ENCODE results near the gene ZNF174. TPM values are rescaled to one million over a fixed set of nuclear protein-coding genes. Genes with fewer than 3 reads are reported as not detected.
A peak's percentile ranks its signal among the peaks of the same experiment; 100 is the strongest.

The ZNF174 gene
- 5.0 and 7.1 TPM in 2 replicates for total RNA-seq

DNA sequence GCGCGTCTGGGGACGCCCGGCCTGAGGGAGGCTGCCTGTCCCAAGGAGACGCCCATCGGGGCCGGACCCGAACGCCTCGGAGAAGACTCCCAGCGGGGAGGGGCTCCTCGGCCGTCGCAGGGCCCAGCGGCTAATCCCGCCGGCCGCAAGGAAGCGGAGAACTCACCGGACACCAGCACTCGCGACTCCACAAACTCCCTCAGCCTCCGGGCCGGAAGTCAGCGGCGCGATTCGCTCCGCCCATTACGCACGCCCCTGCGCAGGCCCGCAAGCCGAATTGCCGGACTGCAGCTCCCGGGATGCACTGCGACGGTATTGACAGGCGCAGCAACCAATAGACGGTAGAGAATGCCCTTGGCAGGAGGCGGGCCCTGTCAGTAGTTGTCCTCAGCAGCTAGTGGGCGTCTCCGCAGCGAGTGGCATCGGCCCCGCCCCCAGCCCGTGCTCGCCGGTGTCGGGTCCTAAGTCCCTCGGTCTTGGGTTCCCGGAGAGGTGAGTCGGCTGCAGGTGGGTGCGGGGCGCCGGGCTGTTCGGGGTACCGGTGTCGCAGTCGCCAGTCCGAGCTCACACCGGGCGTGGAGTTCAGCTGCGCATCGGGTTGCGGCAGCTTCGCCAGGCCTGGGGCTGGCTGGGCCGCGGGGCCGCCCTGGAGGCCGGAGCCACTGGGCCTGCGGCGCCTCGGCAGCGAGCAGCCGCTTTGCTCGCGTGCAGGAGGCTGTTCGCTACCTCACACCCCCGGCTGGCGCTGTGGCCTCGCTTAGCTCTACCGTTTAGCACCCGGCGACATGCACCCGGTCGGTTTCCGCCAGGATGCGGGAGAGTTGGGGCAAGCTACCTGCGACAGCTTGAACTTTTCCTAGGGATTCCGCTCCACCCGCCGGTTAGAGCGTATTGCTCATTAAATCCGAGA lies at the start of gene ZNF174, which contains the start of gene ZSCAN32:
ZNF174 (plus strand) TSS at position 437 of the 910 bp plus-strand sequence. CDS start 790 bp downstream, outside the sequence.
ZSCAN32 (minus strand) TSS at position 226 of the 910 bp plus-strand sequence. CDS start 3,447 bp downstream, outside the sequence.
- peak; percentile 98 to 100 for DNase-seq (ENCODE audit: low read depth in 2 of 2)

DNA sequence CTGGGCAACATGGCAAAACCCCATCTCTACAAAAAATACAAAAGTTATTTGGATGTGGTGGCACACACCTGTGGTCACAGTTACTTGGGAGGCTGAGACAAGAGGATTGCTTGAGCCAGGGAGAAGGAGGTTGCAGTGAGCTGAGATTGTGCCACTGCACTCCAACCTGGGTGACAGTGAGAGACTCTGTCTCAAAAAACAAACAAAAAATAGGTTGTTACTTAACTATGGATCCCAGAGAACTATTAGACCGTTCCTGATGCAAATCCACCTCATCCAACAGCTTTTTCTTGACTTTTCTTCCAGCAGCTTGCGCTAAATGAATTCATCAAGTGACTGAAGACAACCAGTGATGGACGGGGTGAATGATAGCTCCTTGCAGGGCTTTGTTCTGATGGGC lies 45.4 kb upstream of the ZNF174 start, which contains the start of gene OR2C1:
OR2C1 (plus strand) TSS at position 301 of the 400 bp plus-strand sequence; CDS start at position 353, 52 bp downstream.
- no peak for DNase-seq (ENCODE audit: low read depth in 2 of 2)

GRCh38 chr16:3356118-3356517 lies 44.9 kb upstream of the ZNF174 start:
- no peak for DNase-seq (ENCODE audit: low read depth in 2 of 2)

- no peak for DNase-seq (ENCODE audit: low read depth in 2 of 2)
These were observed 42.1 kb upstream of the ZNF174 start for GRCh38 chr16:3358871-3359270.

DNA sequence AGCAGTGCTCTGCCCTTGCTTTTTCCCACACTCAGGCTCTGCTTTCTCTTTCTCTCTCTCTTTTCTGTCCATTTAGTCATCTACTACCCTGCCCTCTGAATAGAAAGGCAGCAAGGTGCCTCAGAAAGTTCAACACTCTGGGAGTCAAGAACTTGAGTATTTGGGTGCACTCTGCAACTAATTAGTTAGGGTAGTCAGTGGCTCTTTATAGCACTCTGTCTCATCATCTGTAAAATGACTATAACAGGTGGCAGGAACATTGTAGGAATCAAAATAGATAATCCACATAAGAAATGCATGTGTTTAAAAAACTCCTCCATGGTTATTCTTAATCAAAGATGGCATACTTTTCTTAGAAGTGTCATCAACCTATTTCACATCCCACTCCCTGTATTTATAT lies 38.1 kb upstream of the ZNF174 start:
- no peak for DNase-seq (ENCODE audit: low read depth in 2 of 2)

DNA sequence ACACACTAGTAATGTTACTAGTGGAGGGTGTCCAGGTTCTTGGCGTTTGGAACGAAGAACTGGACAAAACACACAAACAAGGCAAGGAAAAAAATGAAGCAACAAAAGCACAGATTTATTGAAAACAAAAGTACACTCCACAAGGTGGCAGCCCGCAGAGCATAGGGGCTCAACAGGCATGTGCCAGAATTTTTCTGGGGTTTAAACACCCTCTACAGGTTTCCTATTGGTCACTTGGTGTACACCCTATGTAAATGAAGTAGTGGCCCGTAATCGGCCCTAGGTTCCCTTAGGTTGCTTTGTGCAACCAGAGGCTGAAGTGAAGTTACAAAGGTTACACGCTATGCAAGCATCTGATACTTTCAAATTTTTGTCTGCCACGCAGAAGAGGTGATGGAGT lies 37.2 kb upstream of the ZNF174 start:
- DNase-seq (ENCODE audit: low read depth in 2 of 2) = peak in 1 of 2 donors; percentile 12

- DNase-seq (ENCODE audit: low read depth in 2 of 2) = peak; percentile 86 to 89
These were observed 36.1 kb upstream of the ZNF174 start for GRCh38 chr16:3364774-3365427.

DNA sequence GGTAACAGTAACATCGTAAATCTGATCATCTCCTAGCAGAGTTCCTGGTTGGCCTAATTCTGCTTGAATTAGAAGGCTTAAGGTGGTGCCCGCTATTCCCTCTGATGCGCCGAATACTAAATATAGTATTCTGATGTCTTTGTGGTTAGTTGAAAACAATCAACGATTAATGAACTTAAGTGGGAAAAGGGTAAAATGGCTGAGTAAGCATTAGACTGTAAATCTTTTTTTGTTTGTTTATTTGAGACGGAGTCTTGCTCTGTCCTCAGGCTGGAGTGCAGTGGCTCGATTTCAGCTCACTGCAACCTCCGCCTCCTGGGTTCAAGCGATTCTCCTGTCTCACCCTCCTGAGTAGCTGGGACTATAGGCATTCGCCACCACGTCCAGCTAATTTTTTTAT lies 31.9 kb upstream of the ZNF174 start:
- no peak for DNase-seq (ENCODE audit: low read depth in 2 of 2)

DNA sequence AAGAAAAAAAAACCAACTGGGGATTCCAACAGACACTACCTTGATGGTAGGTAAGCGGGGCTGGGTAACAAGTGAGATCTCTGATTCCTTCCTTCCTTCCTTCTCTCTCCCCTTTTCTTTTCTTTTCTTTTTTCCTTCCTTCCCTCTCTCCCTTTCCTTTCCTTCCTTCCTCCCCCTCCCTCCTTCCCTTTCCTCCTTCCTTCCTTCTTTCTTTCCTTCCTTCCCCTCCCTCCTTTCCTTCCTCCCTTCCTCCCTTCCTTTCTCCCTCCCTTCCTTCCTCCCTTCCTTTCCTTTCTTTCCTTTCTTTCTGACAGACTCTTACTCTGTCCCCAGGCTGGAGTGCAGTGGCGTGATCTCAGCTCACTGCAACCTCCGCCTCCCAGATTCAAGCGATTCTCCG lies 25.3 kb upstream of the ZNF174 start:
- no peak for DNase-seq (ENCODE audit: low read depth in 2 of 2)

- DNase-seq (ENCODE audit: low read depth in 2 of 2) = no peak
These were observed 23.1 kb upstream of the ZNF174 start for GRCh38 chr16:3377917-3378316.

GRCh38 chr16:3383045-3383448 lies 18.0 kb upstream of the ZNF174 start:
- no peak for DNase-seq (ENCODE audit: low read depth in 2 of 2)

GRCh38 chr16:3388325-3388724 lies 12.7 kb upstream of the ZNF174 start:
- no peak for DNase-seq (ENCODE audit: low read depth in 2 of 2)

DNA sequence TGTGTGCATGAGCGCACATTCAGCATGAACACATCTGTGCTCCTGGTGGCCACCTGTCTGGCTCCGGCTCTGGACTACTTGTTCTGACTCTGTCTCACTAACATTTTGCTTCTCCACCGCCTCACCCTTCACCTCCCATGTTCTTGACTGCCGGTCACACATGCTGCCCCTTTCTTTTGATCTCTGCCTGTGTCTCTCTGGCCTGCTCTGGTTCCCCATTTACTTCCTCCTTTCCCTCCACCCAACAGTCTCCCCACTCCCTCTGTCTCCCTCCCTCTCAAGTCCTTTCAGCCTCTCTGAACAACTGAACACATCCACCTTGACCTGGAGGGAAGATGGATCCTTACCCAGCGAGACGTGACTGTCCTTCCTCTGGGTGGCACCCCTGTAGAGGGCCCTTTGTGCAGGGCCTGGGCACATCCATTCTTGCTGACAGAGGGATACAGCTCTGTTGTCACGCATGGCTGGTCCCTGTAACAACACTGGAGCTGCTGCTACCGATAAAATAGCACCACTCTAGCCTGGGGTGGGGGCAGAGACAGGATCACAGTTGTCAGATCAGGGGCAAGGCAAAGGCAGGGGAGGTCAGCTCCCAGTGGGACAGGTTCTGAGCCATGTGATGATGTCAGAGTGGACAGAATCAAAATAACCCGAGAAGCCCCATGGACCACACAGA lies 11.2 kb upstream of the ZNF174 start:
- DNase-seq (ENCODE audit: low read depth in 2 of 2) = no peak

DNA sequence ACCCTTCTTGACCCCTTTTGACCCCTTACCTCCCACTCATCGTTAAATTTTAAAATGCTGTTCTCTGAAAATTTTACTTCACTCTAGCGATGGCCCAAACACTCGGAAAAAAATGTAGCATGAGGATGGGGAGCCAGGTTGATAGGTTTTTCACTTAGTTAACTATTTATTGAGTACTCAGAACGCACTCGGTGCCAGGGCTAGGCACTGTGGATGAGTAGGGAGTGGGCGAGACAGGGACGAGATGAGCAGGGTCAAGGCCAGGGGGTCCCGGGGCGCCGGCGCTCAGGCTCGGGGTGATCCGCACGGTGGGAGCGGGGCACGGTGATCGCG lies 603 bp upstream of the ZNF174 start:
- DNase-seq (ENCODE audit: low read depth in 2 of 2) = no peak

- DNase-seq (ENCODE audit: low read depth in 2 of 2) = no peak
These were observed 843 bp downstream of the ZNF174 start for GRCh38 chr16:3401719-3402397.

- DNase-seq (ENCODE audit: low read depth in 2 of 2) = no peak
These were observed 7.7 kb downstream of the ZNF174 start for GRCh38 chr16:3408561-3409197.

DNA sequence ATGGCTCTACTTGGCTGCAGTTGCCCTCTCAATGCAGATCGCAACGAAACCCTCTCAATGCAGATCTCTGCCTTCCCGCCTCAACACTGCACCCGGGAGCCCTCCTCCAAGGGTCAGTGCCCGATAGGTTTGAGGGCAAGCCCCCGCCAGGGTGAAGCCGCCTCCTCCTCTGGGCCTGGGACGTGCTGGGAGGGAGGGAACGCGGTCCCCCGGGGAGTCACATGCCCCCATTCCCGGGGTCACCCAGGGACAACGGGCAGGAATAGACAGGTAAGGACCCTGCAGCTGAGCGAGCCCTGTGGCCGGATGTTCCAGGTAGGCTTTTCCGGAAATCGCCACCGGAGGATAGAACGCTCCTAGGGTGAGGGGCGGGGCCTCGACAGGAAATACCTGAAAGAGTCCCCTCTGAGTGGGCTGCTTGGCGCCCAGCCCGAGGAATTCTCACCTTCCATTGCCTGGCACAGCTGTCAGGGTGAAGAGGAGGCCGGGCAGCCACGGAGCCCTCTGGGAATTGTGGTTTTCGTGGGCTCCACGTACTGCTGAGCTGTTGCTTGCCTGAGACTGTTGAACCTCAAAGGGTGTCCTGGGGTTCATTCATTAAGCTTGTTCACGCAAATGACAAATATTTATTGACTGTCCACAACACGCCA lies 12.8 kb downstream of the ZNF174 start:
- no peak for DNase-seq (ENCODE audit: low read depth in 2 of 2)

GRCh38 chr16:3431779-3432219 lies 30.8 kb downstream of the ZNF174 start:
- DNase-seq (ENCODE audit: low read depth in 2 of 2) = peak in 1 of 2 donors; percentile 4

DNA sequence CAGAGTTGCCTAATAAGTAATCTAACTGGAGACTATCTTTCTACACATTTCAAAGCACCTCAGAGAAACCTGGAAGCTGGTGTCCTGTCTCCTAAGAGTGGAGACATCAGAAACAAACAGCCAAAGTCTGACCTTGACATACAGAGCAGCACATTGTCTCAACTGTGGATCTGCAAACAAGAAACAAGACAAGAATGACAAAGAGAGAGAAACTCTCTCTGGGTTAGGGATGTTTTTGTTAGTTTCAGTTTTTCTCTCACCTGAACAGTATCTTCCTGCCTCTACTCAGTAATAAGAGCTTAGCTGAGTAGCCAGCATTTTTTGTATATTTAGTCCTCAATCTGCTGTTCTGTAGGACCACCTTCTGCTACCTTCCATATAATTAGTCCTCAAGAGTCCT lies 33.4 kb downstream of the ZNF174 start:
- DNase-seq (ENCODE audit: low read depth in 2 of 2) = no peak

- DNase-seq (ENCODE audit: low read depth in 2 of 2) = no peak
These were observed 38.6 kb downstream of the ZNF174 start for GRCh38 chr16:3439637-3440036.

Data from dermis microvascular lymphatic vessel endothelial cell (primary cell).